ENCODE measurements around the gene DNAJB12.
A peak's percentile ranks its signal among the peaks of the same experiment; 100 is the strongest.
"Not testable (repeated sequence)": the region's sequence is repeated elsewhere in the genome, so short reads cannot be mapped to it uniquely, and the experiment has no call there.

The DNAJB12 gene

GRCh38 chr10:72307711-72308110 is 47.0 kb downstream of the DNAJB12 start:
- H3K9me3 Mint-ChIP-seq; H3K27me3 Mint-ChIP-seq; H3K4me3 Mint-ChIP-seq; H3K36me3 Mint-ChIP-seq (ENCODE audit: low read depth): not testable (repeated sequence)
- Mint-ChIP-seq H3K4me1 (ENCODE audit: low read depth) (peaks cover 82% of the 10 kb centered on the region), H3K27ac (peak overlapping the region; percentile 86)

DNA sequence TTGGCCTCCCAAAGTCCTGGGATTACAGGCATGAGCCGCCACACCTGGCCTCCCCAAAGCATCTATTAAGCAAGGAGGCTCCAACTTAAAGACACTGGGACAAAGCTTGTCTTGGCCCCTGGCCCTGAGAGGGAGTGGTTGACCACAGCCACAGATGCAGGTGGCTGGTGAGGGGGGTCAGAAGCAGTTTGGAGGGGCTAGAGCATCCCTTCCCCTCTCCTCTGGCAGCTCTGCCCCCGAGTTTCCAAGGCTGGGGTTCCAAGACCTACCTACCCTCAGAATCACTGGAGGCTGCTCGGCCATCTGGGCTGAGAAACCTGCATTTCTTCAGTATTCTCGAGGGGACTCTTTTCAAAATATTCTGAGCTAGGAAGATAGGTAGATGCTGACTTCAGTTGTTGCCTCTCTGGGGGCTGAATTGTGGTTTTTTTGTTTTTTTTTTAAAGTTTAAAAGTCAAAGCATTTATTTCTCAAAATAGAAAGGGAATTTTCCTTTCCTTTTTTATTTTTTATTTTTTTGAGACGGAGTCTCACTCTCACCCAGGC is 48.4 kb downstream of the DNAJB12 start:
- peak overlapping the region; percentile 94 for H3K27ac Mint-ChIP-seq
- peak overlapping the region; percentile 53 for H3K4me3 Mint-ChIP-seq
- no peaks in the 10 kb centered on the region for H3K27me3 Mint-ChIP-seq
- peaks cover 87% of the 10 kb centered on the region for H3K4me1 Mint-ChIP-seq (ENCODE audit: low read depth)
- H3K9me3 Mint-ChIP-seq: no peaks in the 10 kb centered on the region
- H3K36me3 Mint-ChIP-seq (ENCODE audit: low read depth): no peaks in the 10 kb centered on the region

DNA sequence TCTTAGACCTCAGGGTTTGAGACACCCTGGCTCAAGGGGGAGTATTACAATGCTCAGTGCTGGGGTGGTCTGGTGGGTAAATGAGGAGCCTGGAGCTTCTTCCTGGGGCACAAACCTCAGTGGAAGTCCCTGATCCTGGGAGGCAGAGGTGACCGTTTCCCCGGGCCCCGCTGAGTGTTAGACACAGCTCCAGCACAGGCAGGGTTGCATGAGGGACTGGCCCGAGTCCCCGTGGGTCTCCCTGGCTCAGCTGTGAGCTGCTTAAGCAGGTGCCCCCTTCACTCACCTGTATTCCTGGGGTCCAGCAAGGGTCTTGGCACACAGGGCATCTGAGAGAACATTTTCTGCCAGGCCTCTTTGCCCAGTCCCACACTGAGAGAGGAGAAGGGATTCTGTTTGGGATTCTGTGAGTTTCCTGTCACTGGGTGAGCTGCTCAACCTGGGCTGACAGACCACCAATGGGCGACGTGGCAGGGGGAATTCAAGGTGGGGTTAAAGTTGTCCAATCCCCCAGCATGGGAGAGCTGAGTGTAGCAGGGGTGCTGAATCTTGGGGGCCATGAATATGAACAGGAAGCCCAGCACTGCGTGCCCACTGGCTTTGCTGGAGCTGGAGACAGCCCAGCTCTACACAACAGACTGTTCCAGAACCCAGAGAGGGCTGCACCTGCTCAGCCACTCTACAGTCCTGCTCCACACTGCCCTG is 51.1 kb downstream of the DNAJB12 start:
- peak overlapping the region; percentile 37 for H3K4me3 Mint-ChIP-seq
- H3K4me1 Mint-ChIP-seq (ENCODE audit: low read depth): peaks cover 74% of the 10 kb centered on the region
- H3K9me3 Mint-ChIP-seq: no peaks in the 10 kb centered on the region
- peak overlapping the region; percentile 72 for H3K27ac Mint-ChIP-seq
- H3K36me3 Mint-ChIP-seq (ENCODE audit: low read depth): no peaks in the 10 kb centered on the region
- no peaks in the 10 kb centered on the region for H3K27me3 Mint-ChIP-seq

GRCh38 chr10:72298592-72299519 is 55.9 kb downstream of the DNAJB12 start:
- no peaks in the 10 kb centered on the region for H3K27me3 Mint-ChIP-seq
- H3K4me3 Mint-ChIP-seq: peak overlapping the region; percentile 84
- H3K4me1 Mint-ChIP-seq (ENCODE audit: low read depth): peaks cover 71% of the 10 kb centered on the region
- H3K27ac Mint-ChIP-seq: peak overlapping the region; percentile 100
- H3K36me3 Mint-ChIP-seq (ENCODE audit: low read depth): peaks cover 6% of the 10 kb centered on the region
- no peaks in the 10 kb centered on the region for H3K9me3 Mint-ChIP-seq

DNA sequence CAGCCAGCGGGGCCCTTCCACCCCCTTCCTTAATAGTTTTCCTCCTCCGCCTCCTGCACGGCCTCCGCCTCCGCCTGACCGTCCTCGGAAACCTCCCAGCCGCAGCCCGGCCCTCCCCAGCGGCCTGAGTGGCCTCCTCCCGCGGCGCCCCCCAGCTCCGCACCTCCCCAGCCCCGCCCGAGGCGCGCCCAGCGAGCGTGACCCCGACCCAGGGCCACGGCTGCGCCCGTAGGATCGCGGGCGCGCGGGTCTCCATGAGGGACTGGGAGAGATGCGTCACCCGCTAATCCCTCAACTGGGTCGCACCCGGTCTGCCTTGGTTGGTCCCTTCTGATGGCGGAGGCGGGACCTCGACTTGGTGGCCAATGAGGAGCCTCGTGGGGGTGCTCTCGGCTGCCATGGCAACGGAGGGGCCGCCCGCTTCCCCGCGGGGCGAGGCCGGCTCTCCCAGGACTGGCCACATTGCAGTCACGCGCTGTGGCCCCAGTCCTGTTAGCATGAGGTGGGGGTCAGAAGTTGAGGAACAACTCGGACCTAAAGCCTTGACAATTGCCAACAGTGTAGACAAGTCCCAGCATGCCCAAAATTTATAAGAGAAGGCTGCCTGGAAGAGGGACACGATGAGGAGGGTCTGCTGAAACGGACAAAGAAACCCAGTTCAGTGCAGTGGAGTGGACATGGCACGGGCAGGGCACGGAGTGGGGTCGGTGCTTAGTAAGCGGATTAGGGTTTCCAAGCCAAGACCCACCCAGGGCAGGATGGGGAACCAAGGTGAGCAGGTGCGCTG is 56.7 kb downstream of the DNAJB12 start:
- H3K36me3 Mint-ChIP-seq (ENCODE audit: low read depth): peaks cover 6% of the 10 kb centered on the region
- H3K27me3 Mint-ChIP-seq: no peaks in the 10 kb centered on the region
- H3K27ac Mint-ChIP-seq: peak overlapping the region; percentile 100
- H3K4me1 Mint-ChIP-seq (ENCODE audit: low read depth): peaks cover 71% of the 10 kb centered on the region
- H3K9me3 Mint-ChIP-seq: no peaks in the 10 kb centered on the region
- H3K4me3 Mint-ChIP-seq: peak overlapping the region; percentile 84

DNA sequence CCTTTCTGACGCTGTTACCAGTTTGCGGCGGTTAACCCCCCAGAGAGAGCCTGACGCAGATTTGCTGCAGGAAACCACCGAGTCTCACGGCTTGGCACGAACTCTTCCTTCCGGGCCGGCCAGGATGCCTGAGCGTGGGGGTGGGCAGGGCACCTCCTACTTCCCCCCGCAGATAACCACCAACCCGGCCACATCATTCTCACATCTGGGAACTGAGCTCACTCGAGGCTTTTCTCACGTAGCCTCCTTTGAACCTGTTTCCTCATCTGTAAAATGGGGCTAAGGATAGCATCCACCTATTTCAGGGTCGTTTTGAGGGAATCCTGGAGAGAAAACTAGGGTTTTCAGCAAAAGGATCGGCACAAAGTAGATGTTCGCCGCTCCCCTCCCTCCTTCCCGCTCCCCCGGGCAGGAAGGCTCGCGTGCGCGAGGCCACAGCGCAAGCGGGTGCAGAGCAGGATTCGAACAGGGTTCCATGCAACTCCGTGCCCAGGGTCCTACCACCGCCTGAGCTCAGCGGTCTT is 57.4 kb downstream of the DNAJB12 start:
- Mint-ChIP-seq H3K4me3 (peak overlapping the region; percentile 84), H3K36me3 (ENCODE audit: low read depth) (peaks cover 6% of the 10 kb centered on the region), H3K4me1 (ENCODE audit: low read depth) (peaks cover 76% of the 10 kb centered on the region), H3K27ac (peak overlapping the region; percentile 100), H3K9me3 (no peaks in the 10 kb centered on the region), H3K27me3 (no peaks in the 10 kb centered on the region)

- H3K9me3 Mint-ChIP-seq; H3K36me3 Mint-ChIP-seq (ENCODE audit: low read depth); H3K27me3 Mint-ChIP-seq: not testable (repeated sequence)
- H3K4me3 Mint-ChIP-seq: peak overlapping the region; percentile 84
- H3K4me1 Mint-ChIP-seq (ENCODE audit: low read depth): peaks cover 77% of the 10 kb centered on the region
- H3K27ac Mint-ChIP-seq: peak overlapping the region; percentile 100
These were observed 57.9 kb downstream of the DNAJB12 start for GRCh38 chr10:72296829-72297280.

GRCh38 chr10:72295330-72295910 is 59.3 kb downstream of the DNAJB12 start:
- H3K36me3 Mint-ChIP-seq (ENCODE audit: low read depth): peaks cover 6% of the 10 kb centered on the region
- H3K4me3 Mint-ChIP-seq: peak overlapping the region; percentile 61
- no peaks in the 10 kb centered on the region for H3K9me3 Mint-ChIP-seq
- H3K27ac Mint-ChIP-seq: peak overlapping the region; percentile 100
- H3K27me3 Mint-ChIP-seq: no peaks in the 10 kb centered on the region
- peaks cover 81% of the 10 kb centered on the region for H3K4me1 Mint-ChIP-seq (ENCODE audit: low read depth)

GRCh38 chr10:72292223-72292691 is 62.5 kb downstream of the DNAJB12 start:
- Mint-ChIP-seq H3K4me3 (peak overlapping the region; percentile 51), H3K4me1 (ENCODE audit: low read depth) (peaks cover 69% of the 10 kb centered on the region), H3K27ac (peak overlapping the region; percentile 100), H3K36me3 (ENCODE audit: low read depth) (peaks cover 4% of the 10 kb centered on the region), H3K27me3 (no peaks in the 10 kb centered on the region), H3K9me3 (no peaks in the 10 kb centered on the region)

GRCh38 chr10:72291019-72291532 is 63.6 kb downstream of the DNAJB12 start:
- no peaks in the 10 kb centered on the region for H3K27me3 Mint-ChIP-seq
- peak overlapping the region; percentile 85 for H3K27ac Mint-ChIP-seq
- H3K9me3 Mint-ChIP-seq: no peaks in the 10 kb centered on the region
- no peak overlapping the region for H3K4me3 Mint-ChIP-seq
- H3K4me1 Mint-ChIP-seq (ENCODE audit: low read depth): peaks cover 72% of the 10 kb centered on the region
- no peaks in the 10 kb centered on the region for H3K36me3 Mint-ChIP-seq (ENCODE audit: low read depth)

DNA sequence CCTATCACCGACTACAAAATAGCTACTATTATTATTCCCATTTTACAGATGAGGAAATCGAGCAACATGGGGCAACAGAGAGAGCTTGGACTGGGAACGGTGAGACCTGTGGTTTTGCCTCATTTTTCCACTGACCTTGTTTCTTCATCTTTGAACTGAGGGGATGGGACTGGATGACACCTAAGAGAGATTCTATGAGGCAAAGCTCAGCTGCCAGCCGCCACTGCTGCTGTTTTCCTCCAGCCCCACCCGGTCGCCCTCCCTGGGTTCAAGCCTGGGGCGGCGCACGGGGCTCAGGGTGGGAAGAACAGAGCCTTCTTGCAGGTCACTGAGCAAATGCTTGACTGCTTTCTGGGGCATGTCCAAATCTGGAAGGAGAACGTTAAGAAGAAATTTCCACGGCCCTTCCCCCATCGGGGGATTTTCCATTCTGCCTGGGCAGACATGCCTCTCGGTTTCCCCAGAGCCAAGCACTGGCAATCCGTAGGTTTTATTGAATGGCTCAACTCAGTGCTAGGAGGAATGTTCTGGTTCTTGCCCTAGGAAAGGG is 68.7 kb downstream of the DNAJB12 start:
- Mint-ChIP-seq H3K27me3 (no peaks in the 10 kb centered on the region), H3K9me3 (no peaks in the 10 kb centered on the region), H3K27ac (peak overlapping the region; percentile 61), H3K36me3 (ENCODE audit: low read depth) (no peaks in the 10 kb centered on the region), H3K4me1 (ENCODE audit: low read depth) (peaks cover 41% of the 10 kb centered on the region), H3K4me3 (no peak overlapping the region)

DNA sequence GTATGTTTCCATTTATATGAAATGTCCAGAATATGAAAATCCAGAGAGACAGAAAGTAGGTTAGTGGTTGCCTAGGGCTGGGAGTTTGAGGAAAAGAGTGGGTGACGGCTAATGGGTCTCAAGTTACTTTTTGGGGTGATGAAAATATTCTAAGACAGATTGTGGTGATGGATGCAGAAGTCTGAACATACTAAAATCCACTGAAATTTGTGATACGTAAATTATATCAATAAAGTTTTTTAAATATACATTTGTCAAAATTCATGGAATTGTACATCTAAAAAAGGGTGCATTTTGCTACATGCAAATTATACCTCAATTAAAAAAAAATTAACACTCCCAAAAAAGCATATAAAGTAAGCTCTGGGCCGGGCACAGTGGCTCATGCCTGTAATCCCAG is 71.6 kb downstream of the DNAJB12 start:
- H3K27ac Mint-ChIP-seq: no peak overlapping the region
- H3K4me1 Mint-ChIP-seq (ENCODE audit: low read depth): peaks cover 43% of the 10 kb centered on the region
- no peaks in the 10 kb centered on the region for H3K36me3 Mint-ChIP-seq (ENCODE audit: low read depth)
- H3K27me3 Mint-ChIP-seq: no peaks in the 10 kb centered on the region
- no peak overlapping the region for H3K4me3 Mint-ChIP-seq
- no peaks in the 10 kb centered on the region for H3K9me3 Mint-ChIP-seq

Measured in stimulated activated naive CD8-positive, alpha-beta T cell treated with anti-CD3 and anti-CD28 coated beads, Interleukin-15, Interleukin-2, amounts not matched to agents 100 ng/mL and 50 ng/mL, for 24 hours (primary cell).